Measurements from ENCODE around the gene SREBF1.
A peak's percentile ranks its signal among the peaks of the same experiment; 100 is the strongest.

Gene SREBF1

DNA sequence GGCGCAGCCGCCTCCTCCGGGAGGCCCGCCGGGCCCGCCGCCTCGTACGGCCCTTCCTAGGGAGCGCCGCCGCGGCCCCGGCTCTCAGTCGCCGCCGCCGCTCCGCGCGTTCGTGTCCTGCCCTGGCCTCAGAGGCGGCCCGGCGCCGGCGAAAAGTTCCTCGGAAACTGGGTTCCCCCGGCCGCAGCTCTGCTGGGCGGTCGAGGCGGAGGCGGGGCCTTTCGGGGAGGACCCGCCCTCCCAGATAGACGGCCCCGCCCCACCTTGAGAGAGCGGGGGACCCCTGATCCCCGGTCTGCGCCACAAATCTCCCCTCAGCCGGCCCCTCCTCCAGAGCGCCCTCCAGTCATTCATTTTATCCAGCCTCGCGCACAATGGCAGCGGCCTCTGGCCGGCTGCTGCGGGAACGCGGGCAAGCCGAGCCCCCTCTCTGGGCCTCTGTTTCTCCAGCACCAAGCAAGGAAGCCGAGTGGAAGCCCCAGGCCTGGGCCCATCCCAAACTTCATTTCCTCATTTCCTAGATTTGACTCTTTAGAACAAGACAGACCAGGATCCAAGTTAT lies at the start of gene SREBF1:
Gene SREBF1 (minus strand): TSS at position 169 of the 562 bp plus-strand sequence. CDS start 169 bp downstream, outside the sequence.
- no peak for DNase-seq (ENCODE audit: low read depth)
- peak within 1 kb of the TSS; percentile 79 for H3K4me3 ChIP-seq (ENCODE audit: low read depth, low read length)

DNA sequence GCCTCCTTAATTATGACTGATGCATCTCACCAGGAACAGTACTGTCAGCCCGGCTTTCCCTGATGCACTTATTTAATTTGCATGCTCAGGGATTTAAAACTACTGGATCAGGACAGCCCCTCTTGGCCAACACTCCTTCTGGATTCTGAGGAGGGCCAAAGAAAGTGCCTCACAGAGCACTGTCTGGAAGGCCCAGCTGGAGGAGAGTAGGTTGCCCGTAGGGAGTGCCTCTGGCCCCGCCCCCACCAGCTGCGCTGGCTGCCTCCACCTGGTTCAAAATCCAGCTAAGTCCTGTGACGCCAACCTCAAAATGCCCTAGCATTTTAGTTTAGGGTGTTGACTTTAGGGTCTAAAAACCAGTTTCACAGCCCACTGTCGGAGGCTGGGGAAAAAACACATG lies 49.4 kb upstream of the SREBF1 start:
- no peak overlapping the region for H3K4me3 ChIP-seq (ENCODE audit: low read depth, low read length)
- DNase-seq (ENCODE audit: low read depth) = no peak

DNA sequence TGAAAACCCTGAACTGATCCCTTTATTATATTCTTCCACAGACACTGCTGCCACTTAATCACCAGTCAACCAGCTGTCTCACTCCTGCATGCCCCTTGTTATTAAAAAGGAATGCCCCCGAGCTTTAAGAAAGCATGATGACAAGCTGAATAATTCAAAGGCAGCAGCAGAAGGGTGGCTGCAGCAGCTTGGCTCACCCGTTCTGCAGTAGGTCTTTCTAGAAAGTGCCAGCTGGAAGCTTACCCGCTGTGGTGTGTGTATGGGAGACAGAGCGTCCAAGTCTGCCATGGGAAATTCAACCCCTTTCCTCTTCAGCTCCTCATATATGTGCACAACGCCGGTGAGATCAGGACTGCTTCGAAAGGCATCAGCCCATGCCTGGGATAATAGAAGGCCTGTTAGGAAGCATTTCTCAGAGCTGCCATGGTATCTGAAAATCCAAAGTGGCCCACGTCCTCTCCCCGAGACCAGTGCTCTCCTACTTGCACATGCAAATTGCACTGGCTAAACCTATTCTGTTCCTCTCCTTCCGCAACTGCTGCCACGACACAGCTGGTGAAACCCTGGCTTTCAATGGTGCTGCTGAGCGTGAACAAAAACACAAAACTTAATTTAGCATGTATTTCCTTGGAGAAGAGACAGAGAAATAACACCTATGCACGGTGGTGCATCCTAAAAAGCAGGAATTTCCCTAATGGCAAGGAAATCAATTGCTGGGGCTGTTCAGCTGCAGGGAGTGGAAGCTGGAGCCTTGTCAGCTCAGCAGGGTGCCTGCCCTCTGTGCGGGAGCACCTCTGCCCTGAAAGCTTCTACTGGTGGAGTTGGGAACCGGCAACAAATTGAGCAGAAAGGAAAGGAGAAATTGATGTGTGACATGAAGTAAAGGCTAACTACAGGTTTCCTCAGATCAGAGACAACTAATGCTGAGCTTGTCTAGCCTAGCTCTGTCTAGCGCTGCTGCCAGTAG lies 47.9 kb upstream of the SREBF1 start:
- H3K4me3 ChIP-seq (ENCODE audit: low read depth, low read length) = no peak overlapping the region
- no peak for DNase-seq (ENCODE audit: low read depth)

DNA sequence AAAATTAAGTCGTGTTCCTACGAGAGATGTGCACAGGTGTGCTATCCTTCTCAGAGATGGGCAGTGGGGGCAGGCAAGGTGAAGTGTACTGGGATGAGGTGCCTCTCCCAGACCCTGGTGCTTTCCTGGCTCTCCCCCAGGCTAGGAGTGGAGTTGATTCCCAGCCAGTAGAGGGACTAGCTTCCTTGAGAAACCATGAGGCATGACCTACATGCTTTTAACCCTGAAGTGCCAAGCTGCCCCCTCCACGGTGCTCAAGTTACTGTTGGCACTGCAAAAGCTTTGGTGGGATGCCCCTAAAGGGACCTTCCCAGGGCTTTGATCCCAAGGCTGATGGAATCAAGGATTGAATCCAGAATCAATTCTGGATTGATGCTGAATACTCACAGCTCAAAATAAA lies 47.0 kb upstream of the SREBF1 start:
- DNase-seq (ENCODE audit: low read depth) = no peak
- no peak overlapping the region for H3K4me3 ChIP-seq (ENCODE audit: low read depth, low read length)

DNA sequence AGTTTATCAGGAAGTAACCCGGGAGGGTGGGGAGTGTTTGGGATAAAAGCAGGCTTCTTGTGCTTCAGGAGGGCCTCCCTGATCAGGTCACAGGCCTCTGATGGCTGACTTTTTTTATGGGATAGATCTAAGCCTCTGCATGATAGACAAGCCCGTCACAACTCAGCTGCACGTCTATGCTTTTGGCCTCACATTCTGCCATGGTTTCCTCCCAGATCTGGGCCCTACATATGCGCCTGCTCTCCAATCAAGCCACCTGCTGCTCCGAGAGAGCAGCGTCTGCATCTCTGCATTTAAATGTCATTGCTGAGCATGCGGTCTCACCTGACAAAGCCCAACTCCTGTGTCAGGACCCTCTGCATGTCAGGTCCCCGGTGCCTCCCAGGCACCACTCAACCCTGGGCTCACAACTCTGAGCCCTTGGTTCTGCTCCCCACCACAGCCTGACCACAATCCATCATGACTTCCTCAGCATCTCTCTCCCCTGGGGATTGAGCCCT lies 45.3 kb upstream of the SREBF1 start:
- no peak overlapping the region for H3K4me3 ChIP-seq (ENCODE audit: low read depth, low read length)
- DNase-seq (ENCODE audit: low read depth) = no peak

DNA sequence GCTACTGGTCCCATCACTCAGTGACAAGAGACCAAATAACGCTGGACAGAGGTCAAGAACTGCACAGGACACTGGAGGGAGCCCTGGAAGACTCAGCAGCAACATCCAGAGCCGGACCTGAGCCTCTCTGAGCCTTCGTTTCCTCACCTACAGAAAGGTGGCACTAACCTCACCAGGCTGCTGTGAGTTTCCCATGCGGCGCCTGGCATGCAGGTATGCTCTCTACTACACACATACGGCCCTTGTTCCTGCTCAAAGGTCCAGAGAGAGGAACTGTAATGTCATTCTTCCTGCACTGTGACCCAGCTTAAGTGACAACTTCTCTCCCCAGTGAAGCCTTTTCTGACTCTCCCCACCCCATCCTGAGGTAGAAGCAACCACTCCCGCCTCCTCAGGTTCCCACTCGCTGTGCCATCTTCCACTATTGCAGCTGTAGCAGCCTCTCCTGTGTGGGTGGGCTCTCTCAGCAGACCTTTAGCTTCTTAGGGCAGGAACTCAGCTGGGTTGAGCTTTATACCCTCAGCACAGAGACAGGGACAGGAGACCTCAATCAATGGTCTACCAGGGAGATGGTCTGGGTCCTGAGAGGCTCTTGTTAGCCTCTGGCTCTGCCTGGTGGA lies 43.9 kb upstream of the SREBF1 start:
- no peak for DNase-seq (ENCODE audit: low read depth)
- H3K4me3 ChIP-seq (ENCODE audit: low read depth, low read length) = no peak overlapping the region

DNA sequence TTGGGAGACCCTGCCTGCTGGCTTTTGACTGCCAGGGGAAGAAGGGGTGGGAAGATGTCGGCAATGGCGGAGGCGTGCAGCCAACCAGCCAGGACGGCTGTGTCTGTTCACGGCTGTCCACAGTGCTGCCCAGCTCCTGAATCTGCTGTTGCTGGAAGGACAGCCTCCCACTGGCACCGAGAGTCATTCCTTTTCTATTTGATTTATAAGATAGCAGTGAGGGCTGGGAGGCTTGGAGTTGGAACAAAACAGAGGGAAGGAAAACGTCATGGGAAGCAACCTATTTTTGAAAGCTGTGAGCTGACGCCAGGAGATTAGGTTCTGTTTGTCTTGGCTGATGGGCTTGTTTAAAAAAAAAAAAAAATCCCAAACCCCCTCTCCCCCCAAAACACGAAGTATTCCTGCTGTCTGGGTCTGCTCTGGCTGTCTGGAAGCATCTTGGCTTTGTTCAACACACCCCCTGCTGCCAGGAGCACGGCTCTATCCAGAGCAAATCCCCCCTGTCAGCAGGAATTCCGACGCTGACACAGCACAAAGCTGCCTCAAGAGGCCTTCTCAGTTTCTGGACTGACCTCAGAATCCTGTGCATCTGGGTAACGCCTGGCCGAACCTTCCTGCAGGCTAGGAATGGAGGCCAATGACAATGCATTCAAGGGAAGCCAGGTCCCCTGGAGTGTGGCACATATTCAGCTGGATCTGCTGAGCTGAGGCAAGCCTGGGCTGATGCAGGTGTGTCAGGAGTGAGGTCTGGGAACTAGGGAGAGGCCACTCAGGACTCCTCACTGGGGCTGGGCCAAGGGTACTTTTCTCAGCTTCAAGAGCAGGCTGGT lies 41.0 kb upstream of the SREBF1 start:
- no peak overlapping the region for H3K4me3 ChIP-seq (ENCODE audit: low read depth, low read length)
- peak; percentile 56 for DNase-seq (ENCODE audit: low read depth)

DNA sequence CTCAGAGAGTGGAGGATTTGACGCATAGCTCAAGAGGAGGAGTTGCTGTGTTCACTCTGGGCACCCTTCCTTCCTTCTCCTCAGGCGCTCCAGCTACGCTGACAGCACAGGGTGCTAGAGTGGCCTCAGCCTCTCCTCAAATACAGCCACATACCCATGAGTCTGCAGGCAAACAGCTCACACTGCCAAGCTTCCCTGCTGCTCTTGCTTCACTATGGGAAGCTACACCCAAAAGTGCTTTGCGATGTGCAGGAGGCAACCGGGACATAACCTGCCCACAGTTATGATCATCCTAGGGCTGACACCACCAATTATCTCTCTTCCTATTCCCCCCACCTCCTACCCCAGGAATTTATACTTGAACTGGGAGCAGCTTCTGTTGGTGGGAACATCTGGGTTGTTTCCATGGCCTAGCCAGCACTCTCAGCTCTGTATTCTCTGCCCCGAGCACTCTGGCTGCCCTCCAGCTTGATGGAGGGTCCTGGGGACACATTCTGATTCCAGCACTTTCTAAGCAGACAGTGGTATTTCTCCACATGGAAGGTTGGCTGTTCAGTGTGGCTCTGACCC lies 40.3 kb upstream of the SREBF1 start:
- DNase-seq (ENCODE audit: low read depth) = no peak
- H3K4me3 ChIP-seq (ENCODE audit: low read depth, low read length) = no peak overlapping the region

DNA sequence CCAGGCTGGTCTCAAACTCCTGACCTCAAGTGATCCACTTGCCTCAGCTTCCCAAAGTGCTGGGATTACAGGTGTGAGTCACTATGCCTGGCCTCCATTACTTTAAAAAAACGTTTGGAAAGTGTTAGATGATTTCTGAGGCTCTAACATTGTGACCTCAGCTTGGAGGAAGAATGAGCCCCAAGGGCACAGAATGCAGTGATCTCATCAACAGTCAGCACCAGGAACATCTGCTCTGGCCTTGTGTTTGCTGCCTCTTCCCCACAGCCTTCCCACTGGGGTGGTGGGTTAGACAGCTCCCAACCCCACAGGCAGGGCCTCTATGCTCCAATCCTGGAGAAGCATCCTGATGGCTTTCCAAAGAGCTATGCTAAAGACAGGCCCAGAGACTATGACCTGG lies 37.7 kb upstream of the SREBF1 start:
- H3K4me3 ChIP-seq (ENCODE audit: low read depth, low read length) = no peak overlapping the region
- DNase-seq (ENCODE audit: low read depth) = no peak

DNA sequence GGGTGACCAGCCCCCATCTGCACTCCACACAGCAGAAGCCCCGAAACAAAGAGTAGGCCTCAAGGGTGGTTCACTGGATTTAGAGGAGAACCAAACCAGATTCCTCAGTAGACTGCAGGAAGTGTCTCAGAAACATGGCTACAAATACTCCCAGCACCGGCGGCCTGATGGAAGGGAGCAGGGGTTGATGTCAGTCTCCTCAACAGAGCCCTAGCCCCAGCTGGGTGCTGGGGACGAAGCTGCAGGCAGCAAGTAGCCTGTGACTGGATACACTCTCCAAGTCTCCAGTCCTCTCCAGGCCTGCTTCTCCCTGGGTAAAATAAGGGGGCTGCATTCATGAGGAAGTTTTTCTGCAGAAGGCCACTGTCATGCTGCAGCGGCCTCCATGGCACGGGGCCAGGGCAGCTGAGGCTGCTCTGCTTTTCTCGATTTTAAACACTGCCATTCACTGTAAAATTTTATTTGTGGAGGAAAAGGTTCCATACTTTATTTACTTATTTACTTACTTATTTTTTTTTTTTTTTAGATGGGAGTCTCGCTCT lies 36.7 kb upstream of the SREBF1 start:
- no peak overlapping the region for H3K4me3 ChIP-seq (ENCODE audit: low read depth, low read length)
- DNase-seq (ENCODE audit: low read depth) = no peak

DNA sequence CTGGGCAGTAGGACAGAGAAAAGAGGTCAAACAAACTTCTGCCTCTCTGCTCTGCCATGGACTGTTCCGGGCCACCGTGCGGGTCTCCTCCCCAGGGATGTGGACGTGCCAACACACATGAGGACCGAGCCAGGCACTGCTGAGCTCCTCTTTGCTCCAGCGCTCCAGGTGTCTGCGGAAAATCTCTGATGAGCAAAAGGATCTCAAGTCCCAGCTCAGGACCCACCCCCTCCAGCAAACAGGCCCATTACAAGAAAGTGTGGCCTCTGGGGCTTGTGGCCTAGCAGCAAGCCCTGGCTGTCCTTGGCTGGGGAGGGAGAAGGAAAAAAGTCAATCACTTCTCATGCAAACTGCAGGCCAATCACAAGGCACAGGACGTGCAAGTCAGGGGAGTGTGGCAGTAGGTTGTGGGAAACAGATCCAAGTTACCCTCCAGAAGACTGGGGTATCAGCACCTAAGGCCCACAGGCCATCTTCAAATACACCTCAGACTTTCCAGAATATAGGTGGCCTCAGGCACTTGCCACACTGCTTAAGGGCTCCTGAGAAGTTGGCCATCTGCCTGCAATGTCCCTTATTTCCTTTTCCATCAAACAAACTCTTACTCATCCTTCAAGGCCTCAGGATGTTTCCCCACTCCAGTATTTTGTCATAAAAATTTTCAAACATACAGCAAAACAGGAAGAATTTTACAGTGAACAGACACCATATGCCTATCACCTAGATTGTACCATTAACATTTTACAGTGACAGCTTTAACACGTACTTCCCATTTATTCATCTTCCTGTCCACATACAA lies 36.0 kb upstream of the SREBF1 start:
- H3K4me3 ChIP-seq (ENCODE audit: low read depth, low read length) = no peak overlapping the region
- DNase-seq (ENCODE audit: low read depth) = no peak

DNA sequence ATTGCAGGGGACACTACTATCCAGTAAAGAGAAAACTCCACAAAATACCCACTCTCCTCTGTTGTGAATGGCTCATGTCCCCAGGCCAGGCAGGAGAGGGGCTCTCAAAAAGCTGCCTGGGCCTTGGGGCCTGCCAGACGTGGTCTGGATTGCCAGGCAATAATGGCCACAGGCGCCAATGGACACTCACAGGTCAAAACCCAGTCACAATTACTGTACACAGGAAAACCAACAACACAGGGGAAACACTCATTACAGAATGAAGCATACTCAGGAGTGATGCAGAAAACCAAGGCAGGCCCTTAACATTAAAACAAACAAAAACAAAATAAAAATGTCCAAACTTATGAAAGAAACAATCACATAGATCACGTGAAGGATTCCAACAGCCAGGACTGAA lies 35.1 kb upstream of the SREBF1 start:
- no peak for DNase-seq (ENCODE audit: low read depth)
- no peak overlapping the region for H3K4me3 ChIP-seq (ENCODE audit: low read depth, low read length)

DNA sequence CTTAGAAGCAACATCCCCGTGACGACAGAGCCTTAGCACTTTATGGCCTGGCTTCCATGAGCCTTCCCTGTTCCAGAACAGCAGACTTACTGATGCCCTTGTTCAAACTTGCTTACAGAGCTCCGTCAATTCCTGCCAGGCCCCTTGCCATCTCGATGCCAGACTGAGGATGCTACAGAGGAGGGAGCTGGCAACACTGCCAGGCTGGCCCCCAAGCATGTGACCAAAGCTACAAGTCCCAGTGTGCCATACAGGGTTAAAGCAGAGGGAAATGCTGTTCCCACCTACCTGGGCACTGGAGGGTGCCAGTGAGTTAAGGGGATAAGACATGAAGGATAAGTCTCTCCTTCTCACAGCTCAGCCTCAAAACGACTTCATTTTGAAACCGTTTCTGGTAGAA lies 33.5 kb upstream of the SREBF1 start:
- no peak overlapping the region for H3K4me3 ChIP-seq (ENCODE audit: low read depth, low read length)
- no peak for DNase-seq (ENCODE audit: low read depth)

DNA sequence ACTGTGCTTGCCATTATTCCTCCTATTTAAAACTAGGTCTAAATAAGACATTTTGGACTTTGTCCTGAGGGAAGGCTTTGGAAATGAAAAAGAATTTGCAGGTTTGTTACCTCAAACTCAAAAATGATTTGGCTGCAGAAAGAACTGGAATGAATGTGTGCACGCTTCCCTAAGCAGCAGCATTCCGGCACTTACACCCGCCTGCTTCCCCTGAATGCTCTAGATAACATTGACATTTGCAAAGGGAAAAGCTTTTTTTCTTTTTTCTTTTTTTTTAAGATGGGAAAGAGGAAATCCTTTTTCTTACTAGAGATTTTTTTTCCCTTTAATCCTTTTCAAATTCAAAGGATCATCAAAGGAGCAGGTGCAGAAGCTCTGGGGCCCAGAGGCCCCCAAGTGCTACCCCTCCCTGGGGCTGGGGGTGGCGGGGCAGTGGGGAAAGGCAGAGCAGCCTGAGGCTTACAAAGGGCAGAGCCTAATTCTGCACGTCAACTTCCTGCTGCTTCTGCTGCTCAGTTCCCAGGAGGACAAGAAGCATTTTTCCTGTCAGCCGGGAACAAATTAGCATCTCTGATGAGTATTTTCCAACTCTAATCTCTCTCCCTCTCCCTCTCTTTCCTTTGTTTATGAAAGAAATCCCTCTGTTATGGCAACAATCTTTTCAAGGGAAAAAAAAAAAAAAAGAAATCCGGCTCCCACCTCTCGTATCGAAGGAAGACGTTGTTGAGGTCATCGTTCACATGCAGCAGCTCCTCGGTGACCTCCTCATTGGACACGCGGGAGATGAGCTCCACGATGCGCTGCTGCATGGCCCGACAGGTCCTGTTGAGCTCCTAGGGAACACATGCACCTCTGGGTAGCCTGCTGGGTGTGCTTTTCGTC lies 32.1 kb upstream of the SREBF1 start:
- H3K4me3 ChIP-seq (ENCODE audit: low read depth, low read length) = no peak overlapping the region
- no peak for DNase-seq (ENCODE audit: low read depth)

DNA sequence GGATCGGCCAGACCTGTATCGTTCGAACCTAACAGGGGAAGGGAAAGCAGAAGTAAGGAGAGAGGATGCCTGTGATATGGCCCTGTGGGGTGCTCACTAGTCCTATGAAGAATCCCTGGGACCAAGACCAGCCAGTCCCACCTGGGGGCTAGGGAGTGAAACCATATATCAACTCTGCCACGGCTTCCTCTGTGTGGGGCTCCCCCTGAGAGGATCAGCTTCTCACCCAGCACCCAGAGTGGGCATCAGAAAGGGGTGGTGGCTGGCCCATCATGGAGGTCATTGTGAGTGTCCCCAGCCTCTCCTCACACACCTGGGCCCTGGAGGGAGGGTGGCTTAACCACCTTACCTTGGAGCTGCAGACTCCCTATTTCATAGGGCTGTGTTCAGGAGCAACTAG lies 30.1 kb upstream of the SREBF1 start:
- DNase-seq (ENCODE audit: low read depth) = no peak
- no peak overlapping the region for H3K4me3 ChIP-seq (ENCODE audit: low read depth, low read length)

DNA sequence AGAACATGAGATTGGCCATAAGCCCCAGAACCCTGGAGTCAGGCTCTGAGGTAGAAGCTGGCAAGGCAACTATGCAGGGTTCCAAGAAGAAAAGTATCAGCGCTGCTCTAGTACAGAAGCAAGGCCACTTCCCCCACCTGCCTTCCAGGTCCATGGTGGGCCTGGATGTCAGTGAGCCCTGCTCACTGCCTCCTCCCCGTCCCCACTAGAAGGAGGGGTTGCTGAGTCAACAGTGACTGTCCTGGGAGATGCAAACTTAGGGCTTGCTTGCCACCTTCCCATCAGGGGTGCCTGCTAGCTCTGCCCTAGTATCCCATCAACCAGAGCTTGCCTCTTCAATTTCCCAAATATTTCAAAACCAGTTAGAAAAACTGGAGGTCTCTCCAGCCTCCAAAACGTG lies 29.6 kb upstream of the SREBF1 start:
- no peak overlapping the region for H3K4me3 ChIP-seq (ENCODE audit: low read depth, low read length)
- DNase-seq (ENCODE audit: low read depth) = no peak

DNA sequence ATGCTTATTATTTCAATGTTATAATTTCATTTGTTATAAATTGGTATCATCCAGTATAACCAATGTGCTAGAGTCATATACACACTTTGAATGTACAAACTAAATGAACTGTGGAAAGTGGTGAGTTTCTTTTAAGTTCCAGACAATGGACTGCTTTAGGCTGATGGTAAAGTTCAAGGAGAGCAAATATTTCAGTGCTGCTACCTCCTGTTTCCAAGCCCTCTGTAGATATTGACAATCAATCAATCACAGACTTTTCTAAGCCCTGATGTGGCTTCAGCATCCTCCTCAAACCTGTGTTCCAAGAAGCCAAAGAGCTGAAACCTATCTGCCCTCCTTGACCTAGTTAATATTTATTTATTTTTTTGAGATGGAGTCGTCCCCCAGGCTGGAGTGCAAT lies 28.2 kb upstream of the SREBF1 start:
- H3K4me3 ChIP-seq (ENCODE audit: low read depth, low read length) = no peak overlapping the region
- DNase-seq (ENCODE audit: low read depth) = no peak

Measured in skeletal muscle cell (primary cell).